GM13976 (cell line): Measurements from ENCODE around the gene IFNGR1.
"Not testable (repeated sequence)": the region's sequence is repeated elsewhere in the genome, so short reads cannot be mapped to it uniquely, and the experiment has no call there.

ENCODE experiments used
- DNase-seq: peaks from one replicate; pipeline ENCODE4 v3.0.0; 2012; ENCODE audit warnings: low spot score
- in situ Hi-C: fragments of 300-500 bp; cut with MboI; formaldehyde crosslinking; loops from one replicate; pipeline ENCODE4 v1.12.0; 2022; ENCODE audit warnings: low sequenced_read_pairs, mixed read lengths, inconsistent platforms; ENCODE audit not compliant: unreplicated experiment
- TF ChIP-seq, protein P1 (sequence below): IDR thresholded peaks from 2 replicates; pipeline ENCODE4 v1.5.1; 2012; ENCODE audit warnings: borderline replicate concordance, mild to moderate bottlenecking; ENCODE audit not compliant: insufficient read depth; ENCODE audit errors: extremely low read depth, missing control alignments, control extremely low read depth

IFNGR1 gene

DNA sequence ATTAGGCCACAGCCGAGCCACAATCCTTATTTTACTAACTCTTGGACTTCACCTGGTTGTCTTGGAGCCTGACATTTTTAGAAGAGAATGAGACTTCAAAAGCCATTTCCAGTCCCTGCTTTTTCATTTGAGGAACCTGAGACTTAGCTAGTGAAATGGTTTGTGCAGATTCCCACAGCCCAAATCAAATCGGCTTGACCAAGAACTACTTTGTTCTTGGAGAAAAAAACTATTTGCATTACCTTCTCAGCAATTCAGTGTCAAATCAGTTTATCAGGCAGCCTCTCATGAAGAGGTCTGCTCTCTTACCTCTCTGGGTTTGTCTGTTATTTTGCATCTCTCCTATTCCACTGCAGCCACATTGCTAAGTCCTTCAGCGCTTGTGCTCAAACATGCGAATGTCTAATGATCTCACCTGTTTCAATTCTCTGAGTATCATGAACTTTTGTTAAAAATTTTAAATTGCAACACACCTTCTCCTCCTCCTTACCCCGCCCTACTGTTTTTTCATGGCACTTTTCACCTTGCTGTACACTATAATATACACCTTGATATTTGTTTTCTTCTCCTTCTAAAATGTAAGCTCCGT, 573 bp upstream of the IFNGR1 start:
- in situ Hi-C loops = no loop called here
- DNase-seq = no peak
- TF ChIP-seq, protein P1, sequence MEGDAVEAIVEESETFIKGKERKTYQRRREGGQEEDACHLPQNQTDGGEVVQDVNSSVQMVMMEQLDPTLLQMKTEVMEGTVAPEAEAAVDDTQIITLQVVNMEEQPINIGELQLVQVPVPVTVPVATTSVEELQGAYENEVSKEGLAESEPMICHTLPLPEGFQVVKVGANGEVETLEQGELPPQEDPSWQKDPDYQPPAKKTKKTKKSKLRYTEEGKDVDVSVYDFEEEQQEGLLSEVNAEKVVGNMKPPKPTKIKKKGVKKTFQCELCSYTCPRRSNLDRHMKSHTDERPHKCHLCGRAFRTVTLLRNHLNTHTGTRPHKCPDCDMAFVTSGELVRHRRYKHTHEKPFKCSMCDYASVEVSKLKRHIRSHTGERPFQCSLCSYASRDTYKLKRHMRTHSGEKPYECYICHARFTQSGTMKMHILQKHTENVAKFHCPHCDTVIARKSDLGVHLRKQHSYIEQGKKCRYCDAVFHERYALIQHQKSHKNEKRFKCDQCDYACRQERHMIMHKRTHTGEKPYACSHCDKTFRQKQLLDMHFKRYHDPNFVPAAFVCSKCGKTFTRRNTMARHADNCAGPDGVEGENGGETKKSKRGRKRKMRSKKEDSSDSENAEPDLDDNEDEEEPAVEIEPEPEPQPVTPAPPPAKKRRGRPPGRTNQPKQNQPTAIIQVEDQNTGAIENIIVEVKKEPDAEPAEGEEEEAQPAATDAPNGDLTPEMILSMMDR = no peak

DNA sequence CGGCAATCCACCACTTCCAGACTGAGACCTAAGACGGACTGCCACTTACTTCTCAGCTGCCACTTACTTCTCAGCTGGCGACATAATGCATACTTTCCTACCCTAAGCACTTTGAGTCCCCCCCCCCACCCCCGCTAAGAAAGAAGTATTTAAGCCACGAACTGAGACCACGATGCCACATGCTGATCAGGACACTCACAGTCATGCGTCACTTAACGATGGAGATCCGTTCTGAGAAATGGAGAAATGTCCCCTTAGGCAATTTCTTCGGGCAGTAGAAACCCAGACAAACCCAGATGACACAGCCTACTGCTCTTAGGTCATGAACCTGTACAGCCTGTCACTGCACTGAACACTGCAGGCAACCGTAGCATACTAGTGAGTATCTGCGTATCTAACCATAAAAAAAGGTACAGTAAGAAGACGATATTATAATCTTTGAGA, 690 bp downstream of the IFNGR1 start:
- peak; percentile 45 for DNase-seq
- in situ Hi-C loops = no loop called here
- TF ChIP-seq, protein P1 = no peak

DNA sequence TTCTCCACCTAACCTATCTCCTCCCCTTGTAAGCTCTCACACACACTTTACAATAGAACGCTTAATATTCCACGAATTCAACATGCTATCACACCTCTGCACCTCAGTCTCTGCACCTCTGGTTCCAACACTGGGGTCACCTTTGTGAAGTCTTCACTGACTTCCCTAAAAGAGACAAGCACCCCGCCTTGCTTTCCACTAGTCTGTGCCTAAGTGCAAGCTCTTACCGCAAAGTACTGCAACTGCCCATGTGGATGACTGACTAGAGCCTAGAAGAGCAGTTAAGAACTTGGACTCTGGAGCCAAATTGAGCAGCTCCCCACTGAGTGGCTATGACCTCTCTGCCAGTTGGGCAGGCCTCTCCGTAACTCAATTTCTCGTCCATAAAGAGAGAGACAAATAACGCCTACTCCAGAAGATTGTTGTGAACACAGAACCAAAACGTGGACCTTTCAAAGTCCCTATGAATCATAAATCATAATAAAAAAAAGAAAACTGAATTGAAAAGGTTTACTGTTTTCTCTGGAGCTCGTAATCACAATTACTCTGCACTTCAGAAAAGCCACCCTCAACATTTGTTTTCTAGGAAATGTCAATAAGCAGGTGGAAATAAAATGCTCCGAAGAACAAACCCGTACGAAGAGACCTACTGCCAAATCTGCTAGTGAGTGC, 1.2 kb downstream of the IFNGR1 start:
- no peak for DNase-seq
- in situ Hi-C loops = no loop called here
- TF ChIP-seq, protein P1 = no peak

DNA sequence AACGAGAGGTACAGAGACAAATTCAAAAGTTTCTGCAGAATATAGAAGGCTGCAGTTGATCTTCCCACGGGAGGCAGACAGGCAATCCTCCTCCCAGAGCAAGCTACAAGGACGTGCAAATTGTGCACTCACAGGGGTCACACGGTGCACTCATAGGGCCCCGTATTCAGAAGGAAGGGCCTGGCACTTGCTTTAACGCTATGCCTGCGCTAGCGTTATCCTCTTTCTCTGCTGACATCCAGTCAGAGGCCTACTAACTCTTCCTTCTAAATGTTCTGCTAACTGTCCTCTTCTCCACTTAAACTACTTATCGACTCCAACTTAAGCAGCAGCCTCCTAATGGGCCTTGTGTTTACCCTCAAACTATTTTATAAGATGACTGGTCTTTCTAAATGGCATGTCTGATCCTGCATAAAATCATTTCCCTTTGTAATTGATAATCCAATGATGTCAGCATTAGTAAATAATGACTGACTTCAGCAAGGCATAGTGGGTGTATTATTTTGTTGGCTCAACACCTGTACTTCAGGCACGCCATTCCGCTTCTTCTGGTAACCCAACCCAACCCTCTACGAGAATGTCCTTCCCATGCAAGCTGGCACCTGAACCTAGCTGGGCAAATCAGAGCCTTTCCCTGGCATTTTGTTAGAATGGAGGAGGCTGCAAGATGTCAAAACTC, 2.2 kb downstream of the IFNGR1 start:
- TF ChIP-seq, protein P1 = no peak
- in situ Hi-C loops = no loop called here
- DNase-seq = no peak

DNA sequence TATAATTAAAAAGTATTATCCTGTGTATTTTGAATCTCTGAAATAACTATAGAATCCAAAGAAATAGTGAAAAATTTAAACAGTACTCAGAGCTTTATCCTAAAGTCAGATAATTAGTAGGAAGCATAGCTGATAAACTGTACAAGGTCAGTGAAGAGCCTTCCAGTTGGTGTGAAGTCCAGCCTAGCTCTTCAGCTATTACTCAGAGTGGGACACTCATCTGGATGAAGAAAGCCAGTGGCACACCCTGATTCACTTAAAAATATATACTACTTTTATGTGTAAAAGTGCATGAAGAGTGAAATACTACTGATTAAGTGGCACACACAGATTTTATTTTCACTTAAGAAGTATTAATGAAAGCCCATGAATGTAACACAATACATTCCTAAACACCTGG, 3.1 kb downstream of the IFNGR1 start:
- TF ChIP-seq, protein P1 = no peak
- in situ Hi-C loops = no loop called here
- no peak for DNase-seq

DNA sequence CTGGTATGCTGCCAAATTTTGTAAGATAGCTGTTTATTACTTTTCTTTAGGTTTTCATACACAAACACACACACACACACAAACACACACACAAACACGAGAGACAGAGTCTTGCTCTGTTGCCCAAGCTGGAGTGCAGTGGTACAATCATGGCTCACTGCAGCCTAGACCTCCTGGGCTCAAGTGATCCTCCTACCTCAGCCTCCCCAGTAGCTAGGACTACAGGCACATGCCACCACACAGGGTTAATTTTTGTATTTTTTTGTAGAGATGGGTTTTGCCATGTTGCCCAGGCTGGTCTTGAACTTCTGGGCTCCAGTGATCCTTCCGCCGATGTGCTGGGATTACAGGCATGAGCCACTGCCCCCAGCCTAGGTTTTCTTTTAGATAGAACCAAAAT, 3.6 kb downstream of the IFNGR1 start:
- in situ Hi-C loops = not testable (repeated sequence)

DNA sequence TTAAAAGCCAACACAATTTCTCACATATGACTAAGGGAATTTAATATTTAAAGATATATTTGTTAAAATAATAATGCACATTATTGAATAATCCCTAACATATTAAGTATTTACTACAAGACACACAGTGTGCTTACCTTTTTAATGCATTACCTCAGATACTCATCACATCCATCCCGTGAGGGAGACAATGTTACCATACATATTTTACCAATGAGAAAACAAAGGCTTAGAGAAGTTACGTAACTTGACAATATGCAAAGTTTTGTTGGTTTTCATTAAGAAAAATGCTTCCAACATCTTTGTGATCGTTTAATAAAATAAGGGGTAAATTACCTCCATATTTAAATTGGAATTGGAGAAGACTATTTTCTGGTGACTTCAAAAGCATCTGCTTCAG, 4.3 kb downstream of the IFNGR1 start:
- in situ Hi-C loops = no loop called here
- no peak for DNase-seq
- TF ChIP-seq, protein P1 = no peak

More for the DNA sequence above, 3.6 kb downstream of the IFNGR1 start:
- not testable (repeated sequence) for DNase-seq
